ENCODE measurements around the gene ISLR2.
"Not testable (repeated sequence)": the region's sequence is repeated elsewhere in the genome, so short reads cannot be mapped to it uniquely, and the experiment has no call there.

ISLR2 gene

GRCh38 chr15:74130155-74130848, at the start of gene ISLR2:
Gene ISLR2, plus strand, starts transcription at chr15:74130586. Its CDS starts 2,169 bp downstream, at chr15:74132755.
- FAIRE-seq (no peak), DNase-seq (ENCODE audit: low spot score) (no peak)

GRCh38 chr15:74082450-74082849, 47.9 kb upstream of the ISLR2 start, which contains the start of gene GOLGA6A:
Gene GOLGA6A, minus strand, starts transcription at chr15:74082550. Its CDS starts 41 bp downstream, at chr15:74082509.
- not testable (repeated sequence) for FAIRE-seq

GRCh38 chr15:74094567-74094966, 35.8 kb upstream of the ISLR2 start:
- DNase-seq (ENCODE audit: low spot score); FAIRE-seq: not testable (repeated sequence)

More at GRCh38 chr15:74082450-74082849, 47.9 kb upstream of the ISLR2 start, which contains the start of gene GOLGA6A:
- DNase-seq (ENCODE audit: low spot score) = not testable (repeated sequence)

GRCh38 chr15:74095610-74096009, 34.8 kb upstream of the ISLR2 start:
- not testable (repeated sequence) for FAIRE-seq; DNase-seq (ENCODE audit: low spot score)

- not testable (repeated sequence) for FAIRE-seq; DNase-seq (ENCODE audit: low spot score)
These were observed 33.5 kb upstream of the ISLR2 start for GRCh38 chr15:74096753-74097474.

- not testable (repeated sequence) for FAIRE-seq
- DNase-seq (ENCODE audit: low spot score) = peak; percentile 62
These were observed 30.2 kb upstream of the ISLR2 start for GRCh38 chr15:74099963-74100733.

- no peak for DNase-seq (ENCODE audit: low spot score)
- no peak for FAIRE-seq
These were observed 22.3 kb upstream of the ISLR2 start for GRCh38 chr15:74108111-74108510.

- not testable (repeated sequence) for DNase-seq (ENCODE audit: low spot score); FAIRE-seq
These were observed 21.8 kb upstream of the ISLR2 start for GRCh38 chr15:74108611-74109010.

- DNase-seq (ENCODE audit: low spot score) (no peak), FAIRE-seq (no peak)
These were observed 20.7 kb upstream of the ISLR2 start for GRCh38 chr15:74109713-74110112.

GRCh38 chr15:74120426-74120825, 10.0 kb upstream of the ISLR2 start:
- FAIRE-seq (no peak), DNase-seq (ENCODE audit: low spot score) (no peak)

GRCh38 chr15:74121039-74121438, 9.3 kb upstream of the ISLR2 start:
- no peak for FAIRE-seq
- no peak for DNase-seq (ENCODE audit: low spot score)

- no peak for FAIRE-seq
- no peak for DNase-seq (ENCODE audit: low spot score)
These were observed 8.5 kb upstream of the ISLR2 start for GRCh38 chr15:74121858-74122257.

GRCh38 chr15:74122403-74123130, 7.8 kb upstream of the ISLR2 start:
- FAIRE-seq (no peak), DNase-seq (ENCODE audit: low spot score) (no peak)

GRCh38 chr15:74123131-74123429, 7.3 kb upstream of the ISLR2 start:
- FAIRE-seq = no peak
- DNase-seq (ENCODE audit: low spot score) = no peak

- FAIRE-seq = no peak
- DNase-seq (ENCODE audit: low spot score) = no peak
These were observed 6.7 kb upstream of the ISLR2 start for GRCh38 chr15:74123658-74124057.

GRCh38 chr15:74124196-74124595, 6.2 kb upstream of the ISLR2 start:
- DNase-seq (ENCODE audit: low spot score) = no peak
- no peak for FAIRE-seq

GRCh38 chr15:74124759-74125158, 5.6 kb upstream of the ISLR2 start:
- DNase-seq (ENCODE audit: low spot score) (no peak), FAIRE-seq (no peak)

GRCh38 chr15:74127255-74127953, 3.0 kb upstream of the ISLR2 start:
- peak; percentile 62 for DNase-seq (ENCODE audit: low spot score)
- no peak for FAIRE-seq

- FAIRE-seq = no peak
- DNase-seq (ENCODE audit: low spot score) = no peak
These were observed 2.2 kb upstream of the ISLR2 start for GRCh38 chr15:74127954-74128784.
